GM23248 (cell line): Measurements from ENCODE around the gene HSPA1L.

Experiments used
- EZH2 ChIP-seq: fragments of 200-600 bp; sonication (generic); IDR thresholded peaks from 2 replicates; pipeline ENCODE4 v1.6.1; 2018; ENCODE audit warnings: antibody characterized with exemption, mild to moderate bottlenecking; ENCODE audit not compliant: insufficient read depth, poor library complexity, severe bottlenecking
- EZH2phosphoT487 ChIP-seq: fragments of 200-600 bp; sonication (generic); IDR thresholded peaks from 2 replicates; pipeline ENCODE4 v1.6.1; 2018; ENCODE audit warnings: antibody characterized with exemption, moderate library complexity, mild to moderate bottlenecking, low read depth; ENCODE audit not compliant: insufficient read depth

- TF ChIP-seq EZH2phosphoT487 (no peak), EZH2 (no peak)
Measured at GRCh38 chr6:31768363-31769257, 46.5 kb downstream of the HSPA1L start.
